GM19099 (cell line): ENCODE data around the gene SLC16A9.

ENCODE experiments used
- POLR2A ChIP-seq: IDR thresholded peaks from 3 replicates; pipeline ENCODE4 v1.6.1; 2011; ENCODE audit warnings: low read depth; ENCODE audit not compliant: insufficient read length; ENCODE audit errors: extremely low read depth

The SLC16A9 gene

GRCh38 chr10:59684006-59684405 is 25.6 kb downstream of the SLC16A9 start:
- no peak for TF ChIP-seq POLR2A

- no peak for TF ChIP-seq POLR2A
Measured at GRCh38 chr10:59682986-59683937, 26.4 kb downstream of the SLC16A9 start.

GRCh38 chr10:59680199-59680598 is 29.5 kb downstream of the SLC16A9 start:
- no peak for TF ChIP-seq POLR2A

- TF ChIP-seq POLR2A, result no peak
Measured at GRCh38 chr10:59678884-59679301, 30.8 kb downstream of the SLC16A9 start.

GRCh38 chr10:59677253-59677831 is 32.3 kb downstream of the SLC16A9 start:
- no peak for TF ChIP-seq POLR2A

GRCh38 chr10:59675812-59676211 is 33.8 kb downstream of the SLC16A9 start:
- no peak for TF ChIP-seq POLR2A

- no peak for TF ChIP-seq POLR2A
Measured at GRCh38 chr10:59674215-59674836, 35.3 kb downstream of the SLC16A9 start.

- TF ChIP-seq POLR2A, result no peak
Measured at GRCh38 chr10:59672150-59672875, 37.3 kb downstream of the SLC16A9 start.

- TF ChIP-seq POLR2A, result no peak
Measured at GRCh38 chr10:59670269-59670668, 39.4 kb downstream of the SLC16A9 start.

GRCh38 chr10:59668096-59668495 is 41.6 kb downstream of the SLC16A9 start:
- TF ChIP-seq POLR2A, result no peak

GRCh38 chr10:59666310-59666709 is 43.3 kb downstream of the SLC16A9 start:
- TF ChIP-seq POLR2A, result no peak

- no peak for TF ChIP-seq POLR2A
Measured at GRCh38 chr10:59657724-59658123, 51.9 kb downstream of the SLC16A9 start.

GRCh38 chr10:59655309-59655708 is 54.3 kb downstream of the SLC16A9 start:
- no peak for TF ChIP-seq POLR2A

- no peak for TF ChIP-seq POLR2A
Measured at GRCh38 chr10:59654007-59654406, 55.6 kb downstream of the SLC16A9 start.

- no peak for TF ChIP-seq POLR2A
Measured at GRCh38 chr10:59651902-59652301, 57.7 kb downstream of the SLC16A9 start.
